HCEC 1CT (cell line): ENCODE measurements around the gene CHST14.
"Not testable (repeated sequence)": the region's sequence is repeated elsewhere in the genome, so short reads cannot be mapped to it uniquely, and the experiment has no call there.

Experiments
- DNase-seq: peaks from one replicate; pipeline ENCODE4 v3.0.0-alpha.2; 2017

Gene CHST14

GRCh38 chr15:40441565-40442531 is 28.9 kb upstream of the CHST14 start:
- no peak for DNase-seq

GRCh38 chr15:40443255-40443654 is 27.5 kb upstream of the CHST14 start:
- no peak for DNase-seq

GRCh38 chr15:40443846-40444245 is 26.9 kb upstream of the CHST14 start:
- DNase-seq = no peak

GRCh38 chr15:40444736-40445135 is 26.0 kb upstream of the CHST14 start:
- no peak for DNase-seq

- DNase-seq = peak; percentile 47
Measured at GRCh38 chr15:40445421-40445922, 25.3 kb upstream of the CHST14 start.

GRCh38 chr15:40446144-40446543 is 24.6 kb upstream of the CHST14 start:
- DNase-seq = no peak

GRCh38 chr15:40448354-40448753 is 22.4 kb upstream of the CHST14 start:
- DNase-seq = no peak

- DNase-seq = peak; percentile 41
Measured at GRCh38 chr15:40449275-40449674, 21.5 kb upstream of the CHST14 start.

- no peak for DNase-seq
Measured at GRCh38 chr15:40450047-40450446, 20.7 kb upstream of the CHST14 start.

GRCh38 chr15:40451527-40452158 is 19.1 kb upstream of the CHST14 start:
- no peak for DNase-seq

- DNase-seq = no peak
Measured at GRCh38 chr15:40452296-40453090, 18.3 kb upstream of the CHST14 start.

GRCh38 chr15:40453941-40454340 is 16.8 kb upstream of the CHST14 start:
- DNase-seq = not testable (repeated sequence)

- DNase-seq = peak; percentile 51
Measured at GRCh38 chr15:40454904-40455391, 15.8 kb upstream of the CHST14 start.

- no peak for DNase-seq
Measured at GRCh38 chr15:40456299-40456712, 14.5 kb upstream of the CHST14 start.

GRCh38 chr15:40456738-40457137 is 14.0 kb upstream of the CHST14 start:
- no peak for DNase-seq

- no peak for DNase-seq
Measured at GRCh38 chr15:40458495-40459371, 12.1 kb upstream of the CHST14 start.

GRCh38 chr15:40459391-40460015 is 11.3 kb upstream of the CHST14 start:
- no peak for DNase-seq

GRCh38 chr15:40460404-40460803 is 10.4 kb upstream of the CHST14 start:
- DNase-seq = no peak

- DNase-seq = no peak
Measured at GRCh38 chr15:40461958-40462357, 8.8 kb upstream of the CHST14 start.

- DNase-seq = no peak
Measured at GRCh38 chr15:40463279-40463678, 7.5 kb upstream of the CHST14 start.

- DNase-seq = no peak
Measured at GRCh38 chr15:40463886-40464545, 6.8 kb upstream of the CHST14 start.
